ENCODE data around the gene ART3. TPM values are rescaled to one million over a fixed set of nuclear protein-coding genes. Genes with fewer than 3 reads are reported as not detected.

Gene ART3
- total RNA-seq, 1 experiment from 2014 or later: not detected

- peaks cover 7% of the 10 kb centered on the region for H3K27me3 ChIP-seq (ENCODE audit: control insufficient read depth, insufficient read depth, low read length)
- intact Hi-C loops (cut with micrococcal nuclease; ENCODE audit: unreplicated experiment) (no loop called here), in situ Hi-C loops (cut with HindIII; ENCODE audit: low pct_unique_long_range_greater_than_20kb, low sequenced_read_pairs) (no loop called here)
- ATAC-seq (no peak), DNase-seq (ENCODE audit: low read depth, low spot score) (no peak)
- H3K4me3 ChIP-seq (ENCODE audit: low read depth in 2 of 2, low read length in 2 of 2): no peak overlapping the region
- CTCF ChIA-PET: no interaction called here
- no peaks in the 10 kb centered on the region for H3K9me3 ChIP-seq (ENCODE audit: control insufficient read depth, insufficient read depth, low read depth, low read length)
- H3K36me3 ChIP-seq (ENCODE audit: control insufficient read depth, insufficient read depth, low read length): no peaks in the 10 kb centered on the region
- TF ChIP-seq REST (IDR thresholded peaks at IDR 0.05; ENCODE audit: insufficient read depth in 1 of 2, low read depth in 2 of 2, low read length in 1 of 2) (no peak), TCF7L2 (IDR thresholded peaks at IDR 0.05; ENCODE audit: low read depth, low read length) (no peak), CTCF (IDR thresholded peaks at IDR 0.05) (no peak), POLR2AphosphoS5 (IDR thresholded peaks at IDR 0.05; ENCODE audit: low read depth, low read length) (no peak), SIN3A (IDR thresholded peaks at IDR 0.05; ENCODE audit: borderline replicate concordance, insufficient read depth, low read depth, low read length) (no peak)
- BruUV-seq (replicated peaks): no TSS peak
- no peaks in the 10 kb centered on the region for H3K4me1 ChIP-seq (ENCODE audit: control insufficient read depth, insufficient read depth, low read length)
- no peak overlapping the region for H3K27ac ChIP-seq (ENCODE audit: low read length)
- POLR2A ChIA-PET: no interaction called here
Measured at GRCh38 chr4:76055421-76055820, 19.1 kb upstream of the ART3 start.

GRCh38 chr4:76058302-76058701 is 16.2 kb upstream of the ART3 start:
- intact Hi-C loops (cut with micrococcal nuclease; ENCODE audit: unreplicated experiment) (no loop called here), in situ Hi-C loops (cut with HindIII; ENCODE audit: low pct_unique_long_range_greater_than_20kb, low sequenced_read_pairs) (no loop called here)
- CTCF ChIA-PET: no interaction called here
- H3K9me3 ChIP-seq (ENCODE audit: control insufficient read depth, insufficient read depth, low read depth, low read length): no peaks in the 10 kb centered on the region
- no peak for TF ChIP-seq TCF7L2 (IDR thresholded peaks at IDR 0.05; ENCODE audit: low read depth, low read length)
- no peak for TF ChIP-seq SIN3A (IDR thresholded peaks at IDR 0.05; ENCODE audit: borderline replicate concordance, insufficient read depth, low read depth, low read length)
- TF ChIP-seq REST (IDR thresholded peaks at IDR 0.05; ENCODE audit: insufficient read depth in 1 of 2, low read depth in 2 of 2, low read length in 1 of 2): no peak
- TF ChIP-seq CTCF (IDR thresholded peaks at IDR 0.05): no peak
- TF ChIP-seq POLR2AphosphoS5 (IDR thresholded peaks at IDR 0.05; ENCODE audit: low read depth, low read length): no peak
- DNase-seq (ENCODE audit: low read depth, low spot score) (no peak), ATAC-seq (no peak)
- H3K27ac ChIP-seq (ENCODE audit: low read length): no peak overlapping the region
- peaks cover 9% of the 10 kb centered on the region for H3K27me3 ChIP-seq (ENCODE audit: control insufficient read depth, insufficient read depth, low read length)
- POLR2A ChIA-PET: no interaction called here
- no TSS peak for BruUV-seq (replicated peaks)
- no peak overlapping the region for H3K4me3 ChIP-seq (ENCODE audit: low read depth in 2 of 2, low read length in 2 of 2)
- H3K4me1 ChIP-seq (ENCODE audit: control insufficient read depth, insufficient read depth, low read length): no peaks in the 10 kb centered on the region
- H3K36me3 ChIP-seq (ENCODE audit: control insufficient read depth, insufficient read depth, low read length): no peaks in the 10 kb centered on the region

Measured in Panc1 (cell line).